ENCODE measurements around the gene SEMA3B.

Gene SEMA3B

DNA sequence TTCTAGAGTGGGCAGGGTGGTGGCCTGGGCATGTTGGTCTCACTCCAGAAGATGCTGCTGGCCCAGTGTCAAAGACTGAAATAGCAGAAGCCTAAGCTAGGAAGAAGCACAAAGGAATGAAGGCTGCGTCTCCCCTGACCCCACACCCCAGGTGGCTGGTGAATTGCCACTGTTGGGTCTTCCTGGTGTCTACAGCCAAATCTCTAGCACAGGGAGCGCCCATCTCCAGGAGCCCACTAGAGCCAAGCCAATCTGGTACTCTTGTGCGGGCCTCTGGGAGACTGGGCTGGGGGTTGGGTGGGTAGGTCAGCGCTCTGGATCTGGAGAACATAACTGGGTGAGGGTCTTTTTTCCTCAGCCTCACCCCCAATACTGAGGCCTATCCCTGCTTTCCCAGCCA lies 58.2 kb downstream of the SEMA3B start:
- TF ChIP-seq, protein P1, sequence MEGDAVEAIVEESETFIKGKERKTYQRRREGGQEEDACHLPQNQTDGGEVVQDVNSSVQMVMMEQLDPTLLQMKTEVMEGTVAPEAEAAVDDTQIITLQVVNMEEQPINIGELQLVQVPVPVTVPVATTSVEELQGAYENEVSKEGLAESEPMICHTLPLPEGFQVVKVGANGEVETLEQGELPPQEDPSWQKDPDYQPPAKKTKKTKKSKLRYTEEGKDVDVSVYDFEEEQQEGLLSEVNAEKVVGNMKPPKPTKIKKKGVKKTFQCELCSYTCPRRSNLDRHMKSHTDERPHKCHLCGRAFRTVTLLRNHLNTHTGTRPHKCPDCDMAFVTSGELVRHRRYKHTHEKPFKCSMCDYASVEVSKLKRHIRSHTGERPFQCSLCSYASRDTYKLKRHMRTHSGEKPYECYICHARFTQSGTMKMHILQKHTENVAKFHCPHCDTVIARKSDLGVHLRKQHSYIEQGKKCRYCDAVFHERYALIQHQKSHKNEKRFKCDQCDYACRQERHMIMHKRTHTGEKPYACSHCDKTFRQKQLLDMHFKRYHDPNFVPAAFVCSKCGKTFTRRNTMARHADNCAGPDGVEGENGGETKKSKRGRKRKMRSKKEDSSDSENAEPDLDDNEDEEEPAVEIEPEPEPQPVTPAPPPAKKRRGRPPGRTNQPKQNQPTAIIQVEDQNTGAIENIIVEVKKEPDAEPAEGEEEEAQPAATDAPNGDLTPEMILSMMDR (IDR thresholded peaks at IDR 0.05; ENCODE audit: control extremely low read depth, extremely low read depth, low read depth, missing control alignments), result no peak
- CTCF ChIA-PET, result interaction anchor here (1.1 to 1.4 kb wide), 5 partner anchors 8 to 81 kb away, joined by 3 to 5 read pairs (median 3); no protein-coding TSS in a partner anchor
- POLR2A ChIA-PET, result interaction anchor here (1.2 to 2.5 kb wide), 3 partner anchors 10 to 92 kb away, joined by 4 to 30 read pairs (median 5); partner anchors contain the start of genes CYB561D2 and NPRL2
- no peak for DNase-seq (ENCODE audit: extremely low spot score)
